Fibroblast of skin of scalp (primary cell): Measurements from ENCODE around the gene SIAH2.

Experiments
- DNase-seq: peaks from one replicate; pipeline ENCODE4 v3.0.0-alpha.2; 2013

SIAH2 gene

GRCh38 chr3:150733373-150733935 lies 29.5 kb downstream of the SIAH2 start:
- DNase-seq: no peak

- DNase-seq: no peak
Measured at GRCh38 chr3:150729682-150730360, 33.1 kb downstream of the SIAH2 start.

GRCh38 chr3:150727653-150728502 lies 35.1 kb downstream of the SIAH2 start:
- DNase-seq: no peak

GRCh38 chr3:150725548-150725947 lies 37.4 kb downstream of the SIAH2 start:
- DNase-seq: no peak

GRCh38 chr3:150723946-150724345 lies 39.0 kb downstream of the SIAH2 start:
- DNase-seq: no peak

- no peak for DNase-seq
Measured at GRCh38 chr3:150722267-150722666, 40.7 kb downstream of the SIAH2 start.

- DNase-seq: peak; percentile 69
Measured at GRCh38 chr3:150721285-150722130, 41.5 kb downstream of the SIAH2 start.

- DNase-seq: no peak
Measured at GRCh38 chr3:150720444-150720843, 42.5 kb downstream of the SIAH2 start.

- DNase-seq: no peak
Measured at GRCh38 chr3:150710097-150710496, 52.9 kb downstream of the SIAH2 start.

GRCh38 chr3:150703756-150704344 lies 59.1 kb downstream of the SIAH2 start, which contains the start of gene ERICH6:
TSS of gene ERICH6 (minus strand) at chr3:150703920. CDS start at chr3:150703898, 22 bp downstream.
- DNase-seq: peak; percentile 92

- no peak for DNase-seq
Measured at GRCh38 chr3:150703299-150703755, 59.6 kb downstream of the SIAH2 start.

GRCh38 chr3:150699068-150699639 lies 63.8 kb downstream of the SIAH2 start:
- DNase-seq: peak; percentile 48

GRCh38 chr3:150697646-150698045 lies 65.3 kb downstream of the SIAH2 start:
- DNase-seq: peak; percentile 47

- DNase-seq: no peak
Measured at GRCh38 chr3:150691414-150692040, 71.4 kb downstream of the SIAH2 start.
